ENCODE results near the gene TMCC2. TPM values are rescaled to one million over a fixed set of nuclear protein-coding genes. Genes with fewer than 3 reads are reported as not detected.

TMCC2 gene
- total RNA-seq, 3 donors from 2014 or later (not counting 1 experiment from before 2014, with no cell fraction given) = 0.93 to 1.5 (median 1.1) TPM

DNA sequence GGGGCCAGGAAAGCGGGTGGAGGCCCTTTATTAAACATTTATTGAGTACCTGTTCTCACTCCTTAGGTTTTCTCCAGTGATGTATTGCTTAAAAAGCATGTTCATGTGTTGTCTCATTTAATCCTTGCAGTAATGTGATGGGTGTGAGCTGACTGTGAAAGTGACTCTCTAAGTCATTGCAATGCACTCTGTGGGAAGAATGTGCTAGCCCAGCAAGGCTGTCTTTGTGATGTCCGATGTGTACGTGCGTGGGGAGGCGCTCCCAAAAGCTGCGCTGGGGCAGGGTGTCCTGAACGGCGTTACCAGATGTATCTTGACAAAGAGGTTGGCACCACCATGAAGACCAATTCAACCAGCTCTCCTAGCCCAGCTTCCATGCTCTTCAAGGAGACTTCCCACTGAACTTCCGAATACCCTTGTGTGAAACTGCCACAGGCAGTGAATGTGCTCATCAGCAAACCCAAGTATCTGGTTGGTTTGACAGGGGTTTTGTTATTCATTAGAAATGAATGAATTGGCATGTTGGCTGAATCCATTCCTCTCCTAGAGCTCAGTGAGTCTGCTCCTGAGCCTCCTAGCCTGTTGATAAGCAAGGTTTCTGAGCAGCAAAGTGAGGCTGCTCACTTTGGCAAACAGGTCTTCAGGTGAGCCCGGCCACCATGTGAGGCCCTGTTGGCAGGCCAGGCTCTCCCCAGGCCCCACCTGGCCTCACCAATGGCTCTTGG is 65.8 kb downstream of the TMCC2 start:
- Histone ChIP-seq H3K27me3 (ENCODE audit: control insufficient read depth, insufficient read depth, low read length) (no peaks in the 10 kb centered on the region), H3K4me1 (ENCODE audit: control insufficient read depth, insufficient read depth, low read length) (peaks cover 70% of the 10 kb centered on the region), H3K36me3 (ENCODE audit: control insufficient read depth, insufficient read depth, low read length) (no peaks in the 10 kb centered on the region), H3K27ac (ENCODE audit: low read length) (no peak overlapping the region), H3K4me3 (ENCODE audit: low read length) (no peak overlapping the region), H3K9me3 (ENCODE audit: control insufficient read depth, insufficient read depth, low read length) (no peaks in the 10 kb centered on the region)
- TF ChIP-seq, protein P1, sequence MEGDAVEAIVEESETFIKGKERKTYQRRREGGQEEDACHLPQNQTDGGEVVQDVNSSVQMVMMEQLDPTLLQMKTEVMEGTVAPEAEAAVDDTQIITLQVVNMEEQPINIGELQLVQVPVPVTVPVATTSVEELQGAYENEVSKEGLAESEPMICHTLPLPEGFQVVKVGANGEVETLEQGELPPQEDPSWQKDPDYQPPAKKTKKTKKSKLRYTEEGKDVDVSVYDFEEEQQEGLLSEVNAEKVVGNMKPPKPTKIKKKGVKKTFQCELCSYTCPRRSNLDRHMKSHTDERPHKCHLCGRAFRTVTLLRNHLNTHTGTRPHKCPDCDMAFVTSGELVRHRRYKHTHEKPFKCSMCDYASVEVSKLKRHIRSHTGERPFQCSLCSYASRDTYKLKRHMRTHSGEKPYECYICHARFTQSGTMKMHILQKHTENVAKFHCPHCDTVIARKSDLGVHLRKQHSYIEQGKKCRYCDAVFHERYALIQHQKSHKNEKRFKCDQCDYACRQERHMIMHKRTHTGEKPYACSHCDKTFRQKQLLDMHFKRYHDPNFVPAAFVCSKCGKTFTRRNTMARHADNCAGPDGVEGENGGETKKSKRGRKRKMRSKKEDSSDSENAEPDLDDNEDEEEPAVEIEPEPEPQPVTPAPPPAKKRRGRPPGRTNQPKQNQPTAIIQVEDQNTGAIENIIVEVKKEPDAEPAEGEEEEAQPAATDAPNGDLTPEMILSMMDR (IDR thresholded peaks at IDR 0.05) = no peak
- 93% methylated on average over 10 of the region's 10 CpGs for WGBS (ENCODE audit: insufficient coverage)
- no peak for DNase-seq
- no peak for ATAC-seq
- Mint-ChIP-seq H3K4me1 (peaks cover 41 to 62% of the 10 kb centered on the region in 2 donors), H3K4me3 (no peak overlapping the region), H3K27ac (peak overlapping the region in 1 of 2 donors; percentile 35), H3K9me3 (no peaks in the 10 kb centered on the region), H3K36me3 (no peaks in the 10 kb centered on the region), H3K27me3 (ENCODE audit: low read depth in 2 of 2) (no peaks in the 10 kb centered on the region)
- intact Hi-C loops (cut with micrococcal nuclease) = no loop called here

DNA sequence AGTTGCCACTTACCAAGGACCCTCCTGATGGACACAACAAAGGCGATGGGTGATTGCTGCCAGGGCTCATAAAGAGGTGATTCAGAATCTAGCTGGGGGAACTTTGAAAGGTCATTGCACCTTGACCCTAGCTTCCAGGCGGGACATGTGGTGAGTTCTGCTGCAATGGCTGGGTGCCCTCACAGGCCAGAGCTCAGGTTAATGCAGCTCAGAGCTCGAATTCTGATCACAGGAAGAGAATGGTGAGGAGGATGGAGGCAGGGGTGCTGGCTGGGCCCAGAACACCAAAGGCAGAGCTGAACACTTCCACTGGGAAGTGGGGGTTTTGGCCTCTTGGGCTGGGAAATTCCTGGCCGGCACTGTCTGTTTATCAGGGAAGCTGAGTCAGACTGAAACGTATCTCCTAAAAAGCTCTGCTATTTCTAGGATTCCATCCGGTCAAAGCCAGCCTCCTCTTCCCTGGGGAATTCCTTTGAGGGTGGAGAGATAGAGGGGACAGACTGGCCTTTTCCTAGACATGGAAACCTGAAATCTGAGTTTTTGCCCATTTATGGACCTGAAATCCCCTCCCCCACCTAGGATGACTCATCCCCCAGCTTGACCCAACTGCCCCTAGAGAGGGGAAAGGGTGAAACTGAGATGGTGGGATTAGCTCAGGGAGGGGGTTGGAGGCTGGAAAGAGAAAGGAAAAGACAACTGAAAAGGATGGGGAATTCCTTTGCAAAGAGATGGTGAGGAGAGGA is 66.6 kb downstream of the TMCC2 start:
- TF ChIP-seq, protein P1 (IDR thresholded peaks at IDR 0.05) = no peak
- Mint-ChIP-seq H3K27ac (peak overlapping the region in 1 of 2 donors; percentile 35), H3K27me3 (ENCODE audit: low read depth in 2 of 2) (no peaks in the 10 kb centered on the region), H3K4me3 (no peak overlapping the region), H3K4me1 (peaks cover 34 to 54% of the 10 kb centered on the region in 2 donors), H3K36me3 (no peaks in the 10 kb centered on the region), H3K9me3 (no peaks in the 10 kb centered on the region)
- DNase-seq (no peak), ATAC-seq (no peak)
- no peak overlapping the region for H3K4me3 ChIP-seq (ENCODE audit: low read length)
- no peaks in the 10 kb centered on the region for H3K36me3 ChIP-seq (ENCODE audit: control insufficient read depth, insufficient read depth, low read length)
- H3K27me3 ChIP-seq (ENCODE audit: control insufficient read depth, insufficient read depth, low read length) = no peaks in the 10 kb centered on the region
- 90% methylated on average over 6 of the region's 6 CpGs for WGBS (ENCODE audit: insufficient coverage)
- H3K9me3 ChIP-seq (ENCODE audit: control insufficient read depth, insufficient read depth, low read length) = no peaks in the 10 kb centered on the region
- peaks cover 62% of the 10 kb centered on the region for H3K4me1 ChIP-seq (ENCODE audit: control insufficient read depth, insufficient read depth, low read length)
- intact Hi-C loops (cut with micrococcal nuclease) = no loop called here
- H3K27ac ChIP-seq (ENCODE audit: low read length) = no peak overlapping the region

DNA sequence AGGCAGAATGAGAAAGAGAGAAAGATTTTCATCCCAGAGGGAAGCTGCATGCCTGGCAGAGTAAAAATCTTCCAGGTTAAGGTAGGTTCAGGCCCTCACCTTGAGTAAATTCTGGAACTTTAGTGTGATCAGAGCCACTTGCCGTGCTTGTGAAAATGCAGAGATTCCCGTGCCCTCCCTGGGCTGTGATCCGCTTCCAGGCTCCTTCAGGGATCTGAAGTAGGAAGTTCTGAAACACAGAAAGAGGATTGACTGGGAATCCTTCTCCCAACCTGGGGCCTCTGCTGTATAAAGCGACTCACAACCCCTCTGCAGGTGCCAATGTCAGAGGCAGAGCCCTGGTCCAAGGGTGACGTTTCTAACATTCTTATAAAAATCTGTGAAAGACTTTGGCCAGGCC is 67.2 kb downstream of the TMCC2 start:
- Histone ChIP-seq H3K27ac (ENCODE audit: low read length) (no peak overlapping the region), H3K36me3 (ENCODE audit: control insufficient read depth, insufficient read depth, low read length) (no peaks in the 10 kb centered on the region), H3K4me3 (ENCODE audit: low read length) (no peak overlapping the region), H3K9me3 (ENCODE audit: control insufficient read depth, insufficient read depth, low read length) (no peaks in the 10 kb centered on the region), H3K27me3 (ENCODE audit: control insufficient read depth, insufficient read depth, low read length) (no peaks in the 10 kb centered on the region), H3K4me1 (ENCODE audit: control insufficient read depth, insufficient read depth, low read length) (peaks cover 56% of the 10 kb centered on the region)
- H3K27ac Mint-ChIP-seq = no peak overlapping the region
- ATAC-seq = no peak
- WGBS (ENCODE audit: insufficient coverage) = 100% methylated on average over 5 of the region's 5 CpGs
- no peaks in the 10 kb centered on the region for H3K9me3 Mint-ChIP-seq
- no peaks in the 10 kb centered on the region for H3K36me3 Mint-ChIP-seq
- intact Hi-C loops (cut with micrococcal nuclease) = no loop called here
- TF ChIP-seq, protein P1 (IDR thresholded peaks at IDR 0.05) = no peak
- no peak for DNase-seq
- no peaks in the 10 kb centered on the region for H3K27me3 Mint-ChIP-seq (ENCODE audit: low read depth in 2 of 2)
- H3K4me1 Mint-ChIP-seq = peaks cover 33 to 49% of the 10 kb centered on the region in 2 donors
- no peak overlapping the region for H3K4me3 Mint-ChIP-seq
